Anterior cingulate cortex (tissue), 58 donors: ENCODE measurements around the gene STAT5A.
"Not testable (repeated sequence)": the region's sequence is repeated elsewhere in the genome, so short reads cannot be mapped to it uniquely, and the experiment has no call there.

Experiments
- DNase-seq, 58 donors: peaks; one replicate each; lab custom pipeline; 2025; lab: John Stamatoyannopoulos, UW

The STAT5A gene

DNA sequence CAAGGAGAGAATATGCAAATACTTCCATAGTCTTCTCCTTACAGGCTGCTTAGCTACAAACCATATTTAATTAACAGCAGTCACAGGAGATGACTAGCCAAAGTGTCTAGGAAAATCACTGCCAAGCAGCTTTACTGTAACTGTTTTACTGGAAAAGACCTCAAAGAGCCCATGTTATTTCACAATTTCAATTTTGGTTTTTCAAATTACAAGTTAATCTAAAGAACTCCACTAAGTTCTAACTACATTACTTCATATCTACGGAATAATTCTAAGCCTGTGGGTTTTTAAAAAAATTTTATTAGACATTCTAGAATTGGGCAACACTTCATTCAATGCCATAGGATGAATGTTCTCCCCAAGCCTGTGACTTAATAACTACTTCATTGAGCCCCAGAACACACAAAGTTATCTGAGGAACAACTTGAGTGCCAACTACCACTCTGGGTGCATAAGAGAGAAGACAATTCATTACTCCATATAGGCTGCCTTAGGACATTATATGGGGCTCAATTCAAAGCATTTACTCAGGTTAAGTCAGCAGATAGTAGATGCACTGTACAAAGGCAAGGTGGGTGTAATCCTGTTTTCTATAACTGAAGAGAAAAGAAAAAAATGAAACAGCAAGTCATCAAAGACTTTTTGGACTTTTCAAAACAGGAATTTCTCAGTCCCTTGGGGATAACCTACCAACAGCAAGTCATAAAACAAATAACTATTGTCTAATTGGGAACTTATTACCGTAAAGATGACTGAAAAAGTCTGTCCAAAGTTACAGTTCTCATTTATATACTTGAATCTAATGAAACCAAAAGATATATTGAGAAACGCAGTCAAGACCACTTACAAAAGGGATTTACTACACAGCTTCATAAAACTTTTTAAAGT, 66.9 kb downstream of the STAT5A start:
- no peak for DNase-seq

- DNase-seq = no peak
These were observed 70.1 kb downstream of the STAT5A start for GRCh38 chr17:42358434-42358833.

- no peak for DNase-seq
These were observed 70.8 kb downstream of the STAT5A start for GRCh38 chr17:42359133-42359532.

DNA sequence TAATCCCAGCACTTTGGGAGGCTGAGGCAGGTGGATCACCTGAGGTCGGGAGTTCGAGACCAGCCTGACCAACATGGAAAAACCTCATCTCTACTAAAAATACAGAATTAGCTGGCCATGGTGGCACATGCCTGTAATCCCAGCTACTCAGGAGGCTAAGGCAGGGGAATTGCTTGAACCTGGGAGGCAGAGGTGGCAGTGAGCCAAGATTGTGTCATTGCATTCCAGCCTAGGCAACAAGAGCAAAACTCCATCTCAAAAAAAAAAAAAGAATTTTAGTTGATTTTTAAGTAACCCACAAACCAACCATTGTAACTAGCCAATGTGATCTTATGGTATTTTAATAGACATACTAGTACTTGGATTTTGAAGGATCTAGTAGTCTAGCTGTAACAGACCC, 72.1 kb downstream of the STAT5A start:
- not testable (repeated sequence) for DNase-seq
